HG02678 (cell line): ENCODE measurements around the gene NRXN3.

ENCODE experiments used
- ATAC-seq: cut with Tn5 transposase; IDR thresholded peaks from one replicate; pipeline ENCODE4 v1.9.1; 2021; ENCODE audit warnings: mild to moderate bottlenecking, moderate library complexity; ENCODE audit not compliant: unreplicated experiment

NRXN3 gene

GRCh38 chr14:78873581-78873980, 703.4 kb downstream of the NRXN3 start:
- no peak for ATAC-seq

GRCh38 chr14:78875049-78875448, 704.9 kb downstream of the NRXN3 start:
- ATAC-seq = no peak

- no peak for ATAC-seq
These were observed 715.7 kb downstream of the NRXN3 start for GRCh38 chr14:78885884-78886283.

- no peak for ATAC-seq
These were observed 727.3 kb downstream of the NRXN3 start for GRCh38 chr14:78897443-78897842.

GRCh38 chr14:78902010-78902623, 731.9 kb downstream of the NRXN3 start:
- ATAC-seq = no peak

GRCh38 chr14:78904094-78904493, 733.9 kb downstream of the NRXN3 start:
- ATAC-seq = no peak

- no peak for ATAC-seq
These were observed 747.3 kb downstream of the NRXN3 start for GRCh38 chr14:78917462-78917861.

- no peak for ATAC-seq
These were observed 751.7 kb downstream of the NRXN3 start for GRCh38 chr14:78921856-78922255.

GRCh38 chr14:78927261-78927660, 757.1 kb downstream of the NRXN3 start:
- ATAC-seq = no peak

- ATAC-seq = no peak
These were observed 763.0 kb downstream of the NRXN3 start for GRCh38 chr14:78933166-78933565.

- no peak for ATAC-seq
These were observed 763.9 kb downstream of the NRXN3 start for GRCh38 chr14:78933948-78934524.

- no peak for ATAC-seq
These were observed 776.8 kb downstream of the NRXN3 start for GRCh38 chr14:78946949-78947348.

GRCh38 chr14:78947681-78948080, 777.5 kb downstream of the NRXN3 start:
- no peak for ATAC-seq

- no peak for ATAC-seq
These were observed 780.5 kb downstream of the NRXN3 start for GRCh38 chr14:78950649-78951048.

GRCh38 chr14:78951602-78952001, 781.4 kb downstream of the NRXN3 start:
- no peak for ATAC-seq

GRCh38 chr14:78959674-78960264, 789.6 kb downstream of the NRXN3 start:
- peak; percentile 79 for ATAC-seq

GRCh38 chr14:78967111-78967809, 797.1 kb downstream of the NRXN3 start:
- ATAC-seq = no peak

GRCh38 chr14:78968265-78968664, 798.1 kb downstream of the NRXN3 start:
- no peak for ATAC-seq

- no peak for ATAC-seq
These were observed 800.5 kb downstream of the NRXN3 start for GRCh38 chr14:78970677-78971076.

GRCh38 chr14:78972440-78972839, 802.3 kb downstream of the NRXN3 start:
- ATAC-seq = no peak

GRCh38 chr14:78974691-78975090, 804.5 kb downstream of the NRXN3 start:
- ATAC-seq = no peak

- no peak for ATAC-seq
These were observed 805.6 kb downstream of the NRXN3 start for GRCh38 chr14:78975734-78976133.
